Right ventricle myocardium inferior (tissue), 1 donor: Measurements from ENCODE around the gene C17orf50. TPM values are rescaled to one million over a fixed set of nuclear protein-coding genes. Genes with fewer than 3 reads are reported as not detected.

Experiments used
- ATAC-seq: fragments of 200-7000 bp; cut with Tn5 transposase; one replicate; pipeline ENCODE4 v1.9.1; 2020; ENCODE audit warnings: mild to moderate bottlenecking, moderate library complexity
- DNase-seq: peaks from one replicate; pipeline ENCODE4 v3.0.0; 2021; ENCODE audit errors: missing footprints
- intact Hi-C: fragments of 100-400 bp; cut with DNase I; formaldehyde crosslinking; loops from one replicate; pipeline ENCODE4 v1.11.0; 2022
- total RNA-seq: library from RNA; stranded (reverse); fragmentation: NEBNext Ultra II Directional; extraction: Animal tissue kit (Norgen Biotek cat#: 25700); gene quantifications from one replicate; pipeline ENCODE4 v1.2.1, GENCODE V29; 2021
- donor health status: DM: no; HTN: yes; CAD: no; lungs with severe emphysema.

Gene C17orf50
- total RNA-seq, 1 donor from 2014 or later: not detected

DNA sequence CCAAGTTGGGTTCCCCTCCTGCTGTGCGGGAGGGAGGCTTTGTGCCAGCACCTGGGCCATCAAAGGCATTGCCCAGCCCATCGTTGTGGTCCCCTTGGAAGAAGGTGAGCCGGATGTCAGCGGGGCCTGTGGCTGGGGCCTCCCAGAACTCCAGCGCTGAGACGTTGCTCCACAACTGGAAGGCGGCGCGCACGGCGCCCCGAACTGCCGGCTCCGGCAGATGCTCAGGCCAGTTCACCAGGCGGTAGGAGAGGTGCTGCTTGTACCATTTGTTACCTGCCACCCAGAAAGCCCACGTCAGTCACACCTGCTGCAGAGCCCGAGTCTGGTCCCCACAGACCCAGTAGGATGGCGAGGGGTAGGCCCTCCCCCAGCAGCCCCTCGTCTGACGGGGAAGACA lies 12.4 kb downstream of the C17orf50 start:
- ATAC-seq (no peak), DNase-seq (no peak)
- intact Hi-C loops: no loop called here

- ATAC-seq (no peak), DNase-seq (no peak)
- intact Hi-C loops: no loop called here
These were observed 13.2 kb downstream of the C17orf50 start for GRCh38 chr17:35773679-35774425.

GRCh38 chr17:35774499-35774898 lies 13.8 kb downstream of the C17orf50 start:
- DNase-seq: no peak
- intact Hi-C loops: no loop called here
- ATAC-seq: no peak

DNA sequence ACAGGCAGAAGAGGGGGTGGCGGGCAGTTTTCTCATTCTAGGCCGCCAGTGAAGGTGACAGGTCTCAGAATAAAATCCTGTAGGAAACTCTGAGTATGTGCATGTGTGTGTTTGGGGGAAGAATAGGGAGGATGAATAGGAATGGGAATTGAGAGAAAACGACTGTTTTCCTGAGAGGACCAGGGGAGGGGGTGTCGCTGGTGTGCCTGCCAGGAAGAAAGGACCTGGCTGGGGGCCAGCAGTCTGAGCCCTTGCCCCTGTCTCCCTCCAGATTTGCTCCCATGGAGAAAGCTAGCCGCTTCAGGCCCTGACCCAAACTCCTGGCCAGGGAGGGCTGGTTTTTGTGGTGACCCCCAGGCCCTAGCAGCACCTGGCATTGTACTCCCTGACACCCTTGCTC lies 14.4 kb downstream of the C17orf50 start:
- ATAC-seq (no peak), DNase-seq (no peak)
- intact Hi-C loops: no loop called here

GRCh38 chr17:35775583-35775982 lies 14.9 kb downstream of the C17orf50 start:
- DNase-seq: no peak
- intact Hi-C loops: no loop called here
- no peak for ATAC-seq

DNA sequence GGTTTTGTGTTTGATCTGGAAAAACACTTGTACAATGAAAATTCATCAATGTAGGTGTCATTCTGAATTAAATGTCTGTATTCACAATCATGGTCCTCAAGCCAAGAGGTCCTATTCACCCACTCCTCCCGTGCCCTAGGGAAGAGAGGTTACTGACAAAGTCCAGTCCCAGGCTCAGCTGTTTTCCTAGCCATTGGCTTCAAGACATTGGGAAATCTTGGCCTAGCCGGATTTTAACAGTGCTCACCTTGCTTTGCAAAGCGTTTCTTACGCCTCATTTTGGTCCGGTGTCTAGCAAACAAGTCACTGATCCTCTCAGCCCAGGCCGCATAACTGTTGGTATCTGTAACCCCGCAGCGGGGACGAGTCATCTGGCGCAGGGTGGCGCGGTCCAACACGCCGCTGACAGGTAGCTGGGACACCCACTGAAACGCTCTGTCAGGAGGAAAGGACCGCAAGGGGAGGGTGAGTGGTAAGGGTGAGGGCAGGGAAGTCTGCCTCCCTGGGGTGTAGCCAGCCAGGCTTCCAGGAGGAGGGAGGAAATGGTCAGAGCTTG lies 18.0 kb downstream of the C17orf50 start:
- DNase-seq (no peak), ATAC-seq (no peak)
- intact Hi-C loops: no loop called here

DNA sequence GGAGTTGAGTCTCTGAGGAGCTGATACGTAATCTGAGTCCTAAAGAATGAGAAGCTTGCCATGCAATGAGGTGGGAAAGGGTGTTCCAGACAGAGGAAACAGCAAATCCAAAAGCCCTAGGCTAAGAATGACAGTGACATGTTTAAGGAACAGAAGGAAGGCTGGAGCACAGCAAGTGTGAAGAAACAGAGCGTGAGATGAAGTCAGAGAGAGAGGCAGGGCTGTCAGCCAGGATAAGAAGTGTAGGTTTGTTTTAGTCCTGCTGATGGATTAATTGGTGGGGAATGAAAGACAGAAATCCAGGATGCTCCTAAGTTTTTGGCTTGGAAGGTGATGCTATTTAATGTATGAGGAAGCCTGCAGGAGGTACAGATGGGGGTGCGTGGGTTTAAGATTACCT lies 20.3 kb downstream of the C17orf50 start:
- DNase-seq (no peak), ATAC-seq (no peak)

GRCh38 chr17:35784895-35785294 lies 24.2 kb downstream of the C17orf50 start:
- ATAC-seq: no peak
- intact Hi-C loops: no loop called here
- DNase-seq: no peak

More for the DNA sequence above, 20.3 kb downstream of the C17orf50 start:
- intact Hi-C loops: no loop called here

- no peak for ATAC-seq
- no peak for DNase-seq
- intact Hi-C loops: no loop called here
These were observed 26.3 kb downstream of the C17orf50 start for GRCh38 chr17:35786941-35787432.

DNA sequence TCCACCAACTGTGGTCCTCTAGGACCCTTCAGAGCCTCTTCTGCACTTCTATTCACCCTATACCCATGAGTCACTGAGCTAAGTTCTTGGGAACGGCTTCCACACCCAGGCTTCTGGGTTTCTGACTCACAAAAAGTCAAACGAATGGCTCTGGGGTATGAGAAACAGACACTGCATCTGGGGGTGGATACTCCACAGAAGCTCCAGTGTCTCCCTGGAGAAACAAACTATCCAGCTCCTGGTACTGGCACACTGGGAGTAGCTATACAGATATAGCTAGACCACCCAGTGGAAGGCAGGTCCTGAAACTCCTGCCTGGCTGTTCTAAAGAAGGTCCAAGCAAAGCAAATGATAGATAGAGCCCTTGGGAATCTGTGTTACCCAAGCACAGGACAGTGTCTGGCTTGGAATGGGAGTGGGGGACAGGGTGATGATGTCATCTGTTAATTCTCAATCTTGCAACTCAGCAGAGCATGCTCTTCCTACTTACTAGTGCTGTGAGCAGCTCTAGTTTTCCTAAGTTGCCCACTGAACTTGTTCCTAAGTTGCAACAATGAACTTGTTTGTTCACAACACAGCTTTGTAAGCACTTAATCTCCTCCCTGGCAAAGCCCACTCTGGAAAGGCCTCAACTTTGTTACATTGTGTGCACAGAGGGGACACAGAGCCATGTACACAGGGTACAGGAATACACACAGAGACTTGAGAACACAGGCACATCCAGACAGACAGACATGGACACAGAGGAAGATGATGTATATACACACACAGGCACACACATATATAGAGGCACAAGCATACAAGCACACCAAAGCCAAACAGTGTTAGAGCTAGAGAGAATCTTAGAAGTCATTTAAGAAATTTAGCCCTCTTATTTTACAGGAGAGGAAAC lies 28.0 kb downstream of the C17orf50 start:
- DNase-seq (no peak), ATAC-seq (peak; percentile 63)
- intact Hi-C loops: no loop called here

GRCh38 chr17:35790841-35791240 lies 30.2 kb downstream of the C17orf50 start:
- DNase-seq (no peak), ATAC-seq (no peak)
- intact Hi-C loops: no loop called here

DNA sequence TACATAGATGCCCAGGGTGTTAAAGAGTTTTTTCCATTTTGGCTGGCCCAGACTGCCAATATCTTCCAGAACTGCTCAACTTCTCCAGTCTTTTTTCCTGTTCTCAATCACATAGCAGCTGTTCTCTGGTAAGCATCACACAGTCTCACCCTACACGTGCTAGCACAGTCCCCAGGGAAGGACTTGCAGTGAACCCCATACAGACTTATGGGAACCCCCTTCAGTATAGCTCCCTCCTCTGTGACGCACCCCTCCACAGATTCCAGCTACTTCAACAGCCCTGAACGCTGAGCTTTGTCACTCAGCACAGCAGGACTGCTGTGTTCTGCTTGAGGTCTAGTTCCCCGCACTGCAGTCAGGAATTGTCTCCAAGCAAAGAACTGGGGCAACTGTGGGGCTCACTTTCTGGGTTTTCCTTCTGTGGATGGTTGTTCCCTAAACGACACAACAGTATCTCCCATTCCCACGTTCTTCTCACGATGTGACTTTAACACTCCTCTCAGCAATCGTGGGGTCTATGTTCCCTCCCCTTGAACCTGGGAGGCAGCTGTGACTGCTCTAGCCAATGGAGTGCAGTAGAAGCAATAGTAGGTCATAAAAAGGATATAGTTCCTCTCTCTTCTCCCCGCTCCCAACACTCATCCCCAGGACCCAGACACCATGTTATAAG lies 31.1 kb downstream of the C17orf50 start:
- no peak for DNase-seq
- ATAC-seq: no peak
- intact Hi-C loops: no loop called here

GRCh38 chr17:35793257-35793656 lies 32.6 kb downstream of the C17orf50 start:
- intact Hi-C loops: no loop called here
- no peak for DNase-seq
- ATAC-seq: no peak

- intact Hi-C loops: no loop called here
- ATAC-seq: peak; percentile 53
- no peak for DNase-seq
These were observed 34.6 kb downstream of the C17orf50 start, which contains the start of gene MMP28 for GRCh38 chr17:35795007-35795870. Gene MMP28, minus strand, starts transcription at chr17:35795641. Its CDS starts 264 bp downstream, at chr17:35795377.

DNA sequence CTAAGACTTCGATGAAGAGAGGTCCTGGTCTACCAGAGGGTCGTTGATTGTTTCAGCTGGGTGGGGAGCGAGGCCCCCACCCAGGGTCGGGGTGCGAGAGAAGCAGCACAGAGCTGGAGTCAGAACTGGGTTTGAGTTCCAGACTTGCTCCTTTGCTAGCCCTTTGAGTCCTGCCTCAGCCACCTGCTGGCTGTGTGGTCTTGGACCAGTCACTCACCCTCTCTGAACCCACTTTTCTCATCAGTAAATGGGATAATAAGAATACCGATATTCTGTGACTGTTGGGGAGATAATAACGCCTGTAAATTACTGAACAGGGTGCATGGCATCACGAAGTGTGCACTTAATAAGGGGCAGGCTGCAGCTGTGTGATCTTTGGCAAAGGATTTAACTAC lies 35.2 kb downstream of the C17orf50 start:
- ATAC-seq (no peak), DNase-seq (no peak)
- intact Hi-C loops: no loop called here

- intact Hi-C loops: no loop called here
- DNase-seq: no peak
- no peak for ATAC-seq
These were observed 36.3 kb downstream of the C17orf50 start for GRCh38 chr17:35796942-35797341.

DNA sequence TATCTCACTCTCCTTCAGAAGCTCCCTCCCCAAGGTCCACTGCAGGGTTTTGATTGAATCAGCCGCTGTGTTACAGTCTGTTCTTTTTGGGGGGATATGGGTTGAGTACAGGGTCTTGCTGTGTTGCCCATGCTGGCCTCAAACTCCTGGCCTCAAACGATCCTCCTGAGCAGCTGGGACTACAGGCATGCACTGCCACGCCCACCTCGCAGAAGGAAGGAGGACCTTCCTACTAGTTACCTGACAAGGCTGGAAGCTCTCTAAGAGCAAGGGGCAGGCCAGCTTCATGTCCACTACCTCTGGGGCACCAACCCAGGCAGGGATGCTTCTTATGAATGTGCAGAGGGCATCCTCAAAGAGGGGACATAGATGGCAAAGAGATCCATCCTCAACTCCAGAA lies 36.7 kb downstream of the C17orf50 start:
- ATAC-seq: no peak
- intact Hi-C loops: no loop called here
- no peak for DNase-seq

- intact Hi-C loops: no loop called here
- ATAC-seq: no peak
- no peak for DNase-seq
These were observed 37.2 kb downstream of the C17orf50 start for GRCh38 chr17:35797918-35798317.
